ENCODE measurements around the gene DEPDC7.

GRCh38 chr11:33064866-33065265 lies 49.2 kb downstream of the DEPDC7 start:
- TF ChIP-seq CTCF (IDR thresholded peaks at IDR 0.05) (no peak), POLR2A (IDR thresholded peaks at IDR 0.05) (no peak)

Measured in prostate gland (tissue), 2 donors.